HG03196 (cell line): ENCODE data around the gene ITFG1.

Experiments
- ATAC-seq: cut with Tn5 transposase; IDR thresholded peaks from one replicate; pipeline ENCODE4 v1.9.1; 2021; ENCODE audit not compliant: unreplicated experiment

The ITFG1 gene

DNA sequence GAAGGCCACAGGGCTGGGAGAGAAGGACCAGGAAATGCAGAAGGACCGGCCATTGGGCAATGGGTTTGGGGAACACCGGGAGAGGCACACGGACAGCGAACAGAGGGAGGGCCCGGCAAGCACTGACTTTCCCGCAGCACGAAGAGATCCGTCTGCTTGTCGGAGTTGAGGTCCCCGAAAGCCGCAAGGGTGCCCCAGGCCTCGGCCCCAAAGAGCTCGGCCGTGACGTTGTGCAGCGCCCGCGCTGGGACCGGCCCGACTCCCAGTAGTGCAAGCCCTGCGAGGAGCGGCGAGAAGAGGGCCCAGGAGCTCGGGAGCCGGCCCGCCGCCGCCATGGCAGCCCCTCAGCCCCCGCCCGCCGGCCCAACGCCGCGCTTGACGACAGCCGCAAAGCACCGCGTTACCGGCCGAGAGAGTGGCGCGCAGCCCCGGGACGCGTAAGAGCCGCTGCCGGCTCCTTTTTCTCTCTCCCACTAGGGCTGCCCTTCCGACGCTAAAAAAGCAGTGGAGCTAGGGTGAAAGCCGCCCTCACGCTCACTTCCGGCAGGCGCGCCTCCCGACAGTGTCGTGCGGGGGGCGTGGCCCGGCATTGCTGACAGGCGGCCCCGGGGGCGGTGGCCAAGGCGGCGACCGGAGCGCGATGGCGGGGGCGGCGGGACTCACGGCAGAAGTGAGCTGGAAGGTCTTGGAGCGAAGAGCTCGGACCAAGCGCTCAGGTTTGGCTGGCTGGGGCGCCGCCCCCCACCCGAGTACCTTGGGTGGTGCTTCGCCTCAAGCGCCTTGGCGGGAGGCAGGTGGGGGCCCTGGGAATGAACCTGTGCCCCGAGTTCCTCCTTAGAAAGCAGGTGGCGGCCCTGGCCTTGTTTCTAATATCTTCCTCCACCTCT lies at the start of gene ITFG1, which contains the start of gene PHKB:
Gene ITFG1, minus strand, starts transcription at position 353 of the 887 bp plus-strand sequence. Its CDS starts 18 bp downstream, at position 335.
Gene PHKB, plus strand, starts transcription at position 621 of the 887 bp plus-strand sequence. Its CDS starts 20 bp downstream, at position 641.
- peak; percentile 81 for ATAC-seq

DNA sequence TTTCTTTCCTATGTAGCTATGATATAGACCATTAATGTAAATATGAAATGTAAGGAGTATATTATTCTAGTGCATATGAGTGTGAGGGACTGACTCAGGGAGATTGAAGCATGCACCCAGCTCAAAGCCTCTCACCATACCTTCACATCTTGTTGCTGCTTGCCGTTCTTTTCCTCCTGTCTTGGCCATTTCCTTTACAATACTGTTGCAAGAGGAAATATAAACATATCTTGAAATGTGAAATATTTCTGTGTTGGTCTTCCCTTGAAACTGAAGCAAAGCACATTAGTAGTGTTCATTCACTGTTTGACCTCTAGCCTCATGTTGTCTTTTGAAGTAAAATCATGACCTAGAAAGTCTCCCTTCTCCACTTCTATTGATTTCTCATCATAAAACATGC lies 46.8 kb upstream of the ITFG1 start:
- no peak for ATAC-seq

DNA sequence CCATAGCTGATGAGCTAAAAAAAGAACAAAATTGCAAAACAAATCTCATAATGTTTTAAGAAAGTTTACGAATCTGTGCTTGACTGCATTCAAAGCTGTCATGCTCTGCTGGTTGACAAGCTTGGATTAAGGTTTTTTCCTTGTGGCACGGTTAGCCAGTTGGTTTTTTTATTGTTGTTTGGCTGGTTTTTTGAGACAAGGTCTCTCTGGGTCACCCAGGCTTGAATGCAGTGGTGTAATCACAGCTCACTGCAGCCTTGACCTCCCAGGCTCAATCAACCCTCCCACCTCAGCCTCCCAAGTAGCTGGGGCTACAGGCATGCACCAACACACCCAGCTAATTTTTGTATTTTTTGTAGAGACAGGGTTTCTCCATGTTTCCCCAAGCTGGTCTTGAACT lies 45.9 kb upstream of the ITFG1 start:
- ATAC-seq, result no peak

DNA sequence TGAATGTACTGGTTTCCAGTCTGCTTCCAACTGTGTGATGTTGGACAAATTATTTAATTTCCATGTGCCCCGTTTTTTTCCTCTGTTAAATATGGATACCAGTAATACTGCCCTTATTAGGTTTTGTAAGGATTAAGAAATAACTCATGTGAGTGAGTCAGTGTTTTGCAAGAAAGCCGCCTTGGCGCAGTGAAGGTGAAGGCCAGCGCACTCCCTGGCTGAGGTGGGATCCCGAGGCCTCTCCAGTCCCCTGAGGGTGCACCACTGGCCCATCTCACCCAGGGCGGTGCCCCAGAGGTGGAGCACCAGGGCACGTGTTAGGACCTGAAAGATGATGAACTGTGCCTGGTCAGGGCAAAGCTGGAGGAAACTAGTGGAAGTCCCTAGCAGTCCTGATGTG lies 43.7 kb upstream of the ITFG1 start:
- ATAC-seq, result no peak

GRCh38 chr16:47503936-47504335 lies 43.1 kb upstream of the ITFG1 start:
- ATAC-seq, result no peak

DNA sequence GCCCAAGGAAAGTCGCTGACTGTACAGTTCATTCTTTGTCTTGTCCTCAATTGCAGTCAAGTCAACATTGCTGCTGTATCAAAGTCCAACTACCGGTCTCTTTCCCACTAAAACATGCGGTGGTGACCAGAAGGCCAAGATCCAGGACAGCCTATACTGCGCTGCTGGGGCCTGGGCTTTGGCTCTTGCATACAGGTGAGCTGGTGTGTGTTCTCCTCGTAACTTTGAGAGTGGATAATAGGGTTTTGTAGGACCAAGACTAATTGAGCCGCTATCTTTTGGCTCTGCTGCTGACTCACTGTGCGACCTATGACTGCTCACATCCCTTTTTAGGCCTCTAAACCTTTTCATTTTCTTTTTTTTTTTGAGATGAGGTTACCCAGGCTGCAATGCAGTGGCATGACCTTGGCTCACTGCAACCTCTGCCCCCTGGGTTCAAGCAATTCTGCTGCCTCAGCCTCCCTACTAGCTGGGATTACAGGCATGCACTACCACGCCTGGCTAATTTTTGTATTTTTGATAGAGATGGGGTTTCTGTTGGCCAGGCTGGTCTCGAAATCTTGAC lies 38.9 kb upstream of the ITFG1 start:
- no peak for ATAC-seq

GRCh38 chr16:47499080-47499699 lies 38.3 kb upstream of the ITFG1 start:
- no peak for ATAC-seq

DNA sequence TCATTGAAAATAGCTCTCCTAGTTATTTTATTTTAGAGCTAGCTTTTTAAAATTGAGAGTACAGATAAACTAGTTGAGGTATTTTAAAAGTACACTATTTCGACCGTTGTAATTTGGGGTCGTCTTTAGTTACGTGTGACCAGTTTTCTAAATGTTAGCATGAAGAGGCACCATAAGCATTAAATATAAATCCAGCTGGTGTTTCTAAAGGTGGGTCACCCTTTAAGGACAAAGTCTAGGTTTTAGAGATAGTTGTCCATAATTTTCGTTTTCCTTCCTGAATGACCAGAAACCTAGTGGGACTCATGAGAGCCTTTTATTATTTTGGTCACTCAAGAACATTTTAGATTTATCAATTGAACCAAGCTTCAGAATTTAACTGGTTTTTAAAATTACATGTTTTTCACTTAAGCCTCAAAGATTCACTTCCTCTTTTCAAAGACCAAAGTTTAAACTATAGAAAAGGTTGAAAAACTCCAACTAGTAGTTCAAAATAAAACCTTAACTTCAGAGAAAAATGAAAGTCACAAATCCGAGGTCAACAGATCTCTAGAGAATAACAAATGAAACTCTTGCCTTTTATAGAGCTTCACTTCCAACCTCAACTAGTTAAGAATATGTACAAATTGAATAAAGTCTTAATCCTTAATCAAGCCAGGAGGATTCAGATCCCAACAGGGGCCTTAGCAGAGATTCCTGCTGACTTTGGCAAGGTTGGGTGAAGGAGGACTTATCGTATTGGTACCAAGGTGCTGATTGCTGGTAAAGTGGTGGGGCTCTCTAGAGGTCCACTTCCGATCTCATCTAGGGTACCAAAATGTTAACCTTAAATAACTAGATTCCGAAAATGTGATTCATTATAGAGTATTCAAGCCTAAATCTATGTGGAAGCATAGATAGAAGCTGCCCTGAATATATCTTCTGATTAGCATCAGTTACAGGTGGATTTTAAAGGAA lies 32.8 kb upstream of the ITFG1 start:
- peak; percentile 60 for ATAC-seq

GRCh38 chr16:47492428-47493377 lies 31.8 kb upstream of the ITFG1 start:
- ATAC-seq, result peak; percentile 75

- no peak for ATAC-seq
These were observed 31.2 kb upstream of the ITFG1 start for GRCh38 chr16:47492036-47492427.

DNA sequence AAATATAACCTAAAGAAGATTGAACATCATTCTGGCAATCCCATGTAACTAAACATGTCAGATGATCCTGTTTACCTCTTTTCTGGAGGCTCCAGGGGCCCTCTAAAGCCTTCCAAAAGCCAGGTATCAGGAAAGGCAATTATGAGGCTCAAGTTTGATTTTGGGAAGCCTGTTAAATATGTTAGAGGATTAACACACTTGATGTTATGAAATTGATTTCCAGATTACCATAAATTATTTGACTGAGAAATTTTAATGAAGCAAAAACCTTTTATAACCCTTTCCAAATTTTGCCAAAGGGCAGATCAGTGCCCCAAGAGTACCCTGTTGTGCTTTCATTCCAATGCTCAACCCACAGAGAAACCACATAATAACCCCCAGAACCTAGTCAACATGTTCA lies 29.6 kb upstream of the ITFG1 start:
- no peak for ATAC-seq

DNA sequence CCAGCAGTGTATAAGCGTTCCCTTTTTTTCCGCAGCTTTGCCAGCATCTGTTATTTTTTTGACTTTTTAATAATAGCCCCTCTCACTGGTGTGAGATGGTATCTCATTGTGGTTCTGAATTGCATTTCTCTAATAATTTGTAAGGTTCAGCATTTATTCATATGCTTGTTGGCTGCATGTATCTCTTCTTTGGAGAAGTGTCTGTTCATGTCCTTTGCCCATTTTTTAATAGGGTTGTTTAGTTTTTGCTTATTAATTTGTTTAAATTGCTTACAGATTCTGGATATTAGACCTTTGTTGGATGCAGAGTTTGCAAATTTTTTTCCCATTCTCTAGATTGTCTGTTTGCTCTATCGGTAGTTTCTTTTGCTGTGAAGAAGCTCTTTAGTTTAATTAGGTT lies 27.2 kb upstream of the ITFG1 start:
- no peak for ATAC-seq

DNA sequence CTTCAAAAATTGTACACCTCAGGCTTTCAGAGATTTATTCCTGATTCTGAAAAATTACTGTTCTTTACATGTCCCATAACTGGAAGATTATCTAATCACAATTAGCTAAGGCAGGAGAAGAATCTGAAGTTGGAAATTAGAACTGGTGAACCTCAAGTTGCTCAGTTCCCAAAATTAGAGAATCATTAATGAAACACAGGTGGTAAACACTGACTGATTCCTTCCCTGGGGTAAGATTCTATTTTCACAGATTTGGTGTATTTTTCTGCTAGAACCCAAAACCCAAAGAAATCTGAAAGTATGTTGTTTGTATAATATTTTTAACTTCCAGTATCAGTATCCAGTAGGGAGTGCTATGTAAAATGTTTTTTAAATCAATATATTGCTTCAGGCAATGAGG lies 26.0 kb upstream of the ITFG1 start:
- ATAC-seq, result no peak

DNA sequence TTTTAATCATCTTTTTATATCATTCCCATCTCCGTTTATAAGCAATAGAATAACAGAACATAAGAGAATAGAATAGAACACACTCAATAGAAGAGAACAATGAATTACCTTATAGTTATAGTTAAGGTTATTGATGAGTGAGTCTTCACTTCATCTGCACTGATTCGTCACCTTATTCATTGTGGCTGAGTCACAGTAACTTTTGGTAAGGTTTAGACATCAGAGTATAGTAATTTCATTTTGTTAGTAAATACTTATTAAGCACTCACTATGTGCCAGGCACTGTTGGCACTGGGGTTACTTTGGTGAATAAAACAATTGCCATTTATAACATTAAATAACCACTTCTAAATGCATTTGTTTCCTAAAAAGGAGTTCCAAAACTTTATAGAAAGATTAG lies 22.8 kb upstream of the ITFG1 start:
- ATAC-seq, result no peak

- ATAC-seq, result no peak
These were observed 21.0 kb upstream of the ITFG1 start for GRCh38 chr16:47481698-47482374.

DNA sequence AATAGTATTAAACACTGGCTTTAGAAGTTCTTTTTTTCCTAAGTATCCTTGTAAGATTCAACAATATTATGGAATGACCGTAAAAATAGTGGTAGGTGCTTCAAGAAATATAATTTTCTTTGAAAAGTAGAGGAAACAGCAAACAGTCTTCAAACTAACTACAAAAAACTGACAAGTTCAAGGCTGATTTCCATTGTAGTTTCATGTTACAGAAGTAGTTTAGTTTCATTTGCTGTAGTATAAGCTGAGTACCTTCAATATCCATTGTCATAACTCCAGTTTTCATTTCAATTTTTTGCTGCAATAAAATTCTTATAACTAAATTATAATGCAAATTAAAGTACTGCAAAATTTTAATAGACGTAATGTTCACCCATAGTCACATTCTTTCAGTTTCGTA lies 19.5 kb upstream of the ITFG1 start:
- no peak for ATAC-seq

GRCh38 chr16:47477679-47478078 lies 16.8 kb upstream of the ITFG1 start:
- ATAC-seq, result no peak

DNA sequence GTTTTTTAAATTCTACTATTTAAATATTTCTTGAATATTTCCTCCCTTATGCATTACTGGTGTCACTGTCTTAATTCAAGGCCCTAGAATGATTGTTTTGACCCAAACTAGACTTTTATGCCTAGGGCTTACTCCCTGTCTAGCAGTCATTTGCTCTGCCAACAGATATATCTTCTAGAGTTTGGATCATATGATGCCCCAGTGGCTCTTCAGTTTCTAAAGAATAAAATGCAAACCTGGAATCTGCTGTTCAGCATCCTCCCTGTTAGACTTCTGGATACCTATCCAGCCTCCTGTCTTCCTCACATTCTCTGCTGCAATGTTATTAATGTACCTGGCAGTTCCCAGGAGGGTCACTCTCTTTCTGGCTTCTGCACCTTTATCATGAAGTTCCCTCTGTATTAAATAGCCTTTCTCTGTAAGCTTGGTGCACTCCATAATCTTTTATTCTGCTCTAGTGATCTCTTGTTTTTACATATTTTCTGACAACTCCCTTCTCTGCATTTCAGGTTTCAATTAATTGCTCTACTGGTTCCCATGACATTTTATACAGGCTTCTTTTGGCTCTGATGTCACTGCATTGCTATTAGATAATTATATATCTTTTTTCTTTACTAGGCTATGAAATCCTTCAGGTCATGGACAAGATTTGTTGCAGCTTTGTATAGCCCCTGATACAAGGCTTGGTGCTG lies 15.9 kb upstream of the ITFG1 start:
- ATAC-seq, result no peak

GRCh38 chr16:47475786-47476185 lies 14.9 kb upstream of the ITFG1 start:
- ATAC-seq, result no peak
